Heart left ventricle (tissue), 16 donors: ENCODE data around the gene DNAH12. TPM values are rescaled to one million over a fixed set of nuclear protein-coding genes. Genes with fewer than 3 reads are reported as not detected.

Experiments used
- ATAC-seq, 4 donors: fragments of 200-7000 bp; cut with Tn5 transposase; one replicate each; pipeline ENCODE4 v1.9.1; 2020 to 2022; ENCODE audit warnings: moderate library complexity in 4 of 4, mild to moderate bottlenecking in 3 of 4, moderate number of reproducible peaks in 1 of 4
- DNase-seq, 5 donors: peaks; one replicate each; pipeline ENCODE4 v3.0.0-alpha.2; 2020
- H3K27ac ChIP-seq, 12 donors: fragments of 200-600 bp; sonication (generic) in 4 of 12; one replicate each; pipeline versions ENCODE4 v1.5.0 to v1.8.0; 2016 to 2022; ENCODE audit warnings: mild to moderate bottlenecking in 2 of 12
- H3K27me3 ChIP-seq, 9 donors: fragments of 200-600 bp; sonication (generic) in 2 of 9; one replicate each; pipeline versions ENCODE4 v1.5.1 to v1.8.0; 2016 to 2022; ENCODE audit warnings: mild to moderate bottlenecking in 3 of 9
- H3K36me3 ChIP-seq, 9 donors: fragments of 200-600 bp; sonication (generic) in 2 of 9; one replicate each; pipeline versions ENCODE4 v1.5.0 to v1.8.0; 2018 to 2022; ENCODE audit warnings: mild to moderate bottlenecking in 2 of 9
- H3K4me1 ChIP-seq, 12 donors: fragments of 200-600 bp; sonication (generic) in 4 of 12; one replicate each; pipeline versions ENCODE4 v1.5.0 to v1.8.0; 2016 to 2022; ENCODE audit warnings: mild to moderate bottlenecking in 3 of 12
- H3K4me3 ChIP-seq, 12 donors: fragments of 200-600 bp; sonication (generic) in 4 of 12; one replicate each; pipeline versions ENCODE4 v1.5.0 to v1.8.0; 2017 to 2022; ENCODE audit warnings: mild to moderate bottlenecking in 9 of 12, moderate library complexity in 4 of 12
- H3K9me3 ChIP-seq, 12 donors: fragments of 200-600 bp; sonication (generic) in 4 of 12; one replicate each; pipeline versions ENCODE4 v1.5.0 to v1.8.0; 2016 to 2022; ENCODE audit warnings: mild to moderate bottlenecking in 1 of 12
- POLR2A ChIP-seq, 2 donors: fragments of 450-650 bp; IDR thresholded peaks; one replicate each; pipeline ENCODE4 v1.6.1; 2017; ENCODE audit warnings: antibody characterized with exemption in 2 of 2, mild to moderate bottlenecking in 2 of 2, moderate library complexity in 2 of 2
- WGBS, 4 donors: extraction: QIAGEN DNeasy Blood & Tissue Kit in 2 of 4; methylation state at CpG; one replicate each; pipeline versions ENCODE4 v1.1.5 to v1.1.7; 2013 to 2018; 5-methylcytosine and 5-hydroxymethylcytosine counted together
- intact Hi-C, 10 donors: fragments of 100-400 bp; cut with DNase I; formaldehyde crosslinking; loops; one replicate each; pipeline versions ENCODE4 v1.11.1 to v1.14.2; 2022
- polyA plus RNA-seq, 2 donors: library from polyadenylated mRNA; stranded (reverse); fragments of 200-250 nt; gene quantifications; one replicate each; pipeline ENCODE4 v1.2.3, GENCODE V29; 2013
- total RNA-seq, 9 donors: library from RNA; depleted of rRNA in 2 of 9; stranded (reverse); fragments of >200 nt in 2 of 9; fragmentation: NEBNext Ultra II Directional in 3 of 9; extraction: Animal tissue kit (Norgen Biotek cat#: 25700) in 3 of 9; gene quantifications; one replicate each; pipeline versions ENCODE4 v1.1.0 to v1.2.4, GENCODE V29; 2016 to 2023
- TF ChIP-seq, protein P1 (sequence below), 12 donors: fragments of 200-600 bp; sonication (generic) in 4 of 12; IDR thresholded peaks; one replicate each; pipeline versions ENCODE4 v1.5.0 to v1.8.0; 2018 to 2022; ENCODE audit warnings: antibody characterized with exemption in 12 of 12, mild to moderate bottlenecking in 5 of 12
- donor health status: ischemic (EF 13 %, LVEDD 7.1; RV severe dilation, severe dysfunction).
- donor health status: healthy with polysubstance abuse.
- donor health status: DM: no; HTN: yes; CAD: no.
- donor health status: DM: no; HTN: no; CAD: no.
- donor health status: ischemic (EF 25% LVEDD 6.9; RV normal size, moderate dysfunction).
- donor health status: ischemic (EF 25% LVEDD 5.7; RV mildly dilated, moderate dysfunction).
- donor health status: healthy.
- donor health status: DM: yes; HTN: yes; CAD: no.
- donor health status: ischemic (EF 35%, LVEDD 5.7; RV mildly dilated, moderate dysfunction).
- donor health status: nonischemic (EF 11% LVEDD 7.7; RV severe dilation, severe dysfunction).
- donor health status: DM: yes; HTN: yes; CAD: no.
- donor health status: PGD.
- donor health status: ischemic (EF 29% LVEDD 5.4; RV normal size, mild dysfunction).
- donor health status: nonischemic (EF 23%, LVEDD 6.1; RV moderate dilation, normal function).

The DNAH12 gene
- total and polyA plus RNA-seq, 11 donors, result 0.04 to 0.42 (median 0.26) TPM; not detected in 7

GRCh38 chr3:57586778-57587177, 42.6 kb upstream of the DNAH12 start:
- Histone ChIP-seq H3K27me3 (no peaks in the 10 kb centered on the region), H3K4me1 (peaks cover 0 to 55% (median 21%) of the 10 kb centered on the region in 12 donors), H3K27ac (no peak overlapping the region), H3K9me3 (no peaks in the 10 kb centered on the region), H3K4me3 (no peak overlapping the region), H3K36me3 (peaks cover 0 to 48% (median 28%) of the 10 kb centered on the region in 9 donors)
- 76 to 78% (median 77%) methylated on average over 6 of the region's 6 CpGs for WGBS, 4 donors
- TF ChIP-seq, protein P1, sequence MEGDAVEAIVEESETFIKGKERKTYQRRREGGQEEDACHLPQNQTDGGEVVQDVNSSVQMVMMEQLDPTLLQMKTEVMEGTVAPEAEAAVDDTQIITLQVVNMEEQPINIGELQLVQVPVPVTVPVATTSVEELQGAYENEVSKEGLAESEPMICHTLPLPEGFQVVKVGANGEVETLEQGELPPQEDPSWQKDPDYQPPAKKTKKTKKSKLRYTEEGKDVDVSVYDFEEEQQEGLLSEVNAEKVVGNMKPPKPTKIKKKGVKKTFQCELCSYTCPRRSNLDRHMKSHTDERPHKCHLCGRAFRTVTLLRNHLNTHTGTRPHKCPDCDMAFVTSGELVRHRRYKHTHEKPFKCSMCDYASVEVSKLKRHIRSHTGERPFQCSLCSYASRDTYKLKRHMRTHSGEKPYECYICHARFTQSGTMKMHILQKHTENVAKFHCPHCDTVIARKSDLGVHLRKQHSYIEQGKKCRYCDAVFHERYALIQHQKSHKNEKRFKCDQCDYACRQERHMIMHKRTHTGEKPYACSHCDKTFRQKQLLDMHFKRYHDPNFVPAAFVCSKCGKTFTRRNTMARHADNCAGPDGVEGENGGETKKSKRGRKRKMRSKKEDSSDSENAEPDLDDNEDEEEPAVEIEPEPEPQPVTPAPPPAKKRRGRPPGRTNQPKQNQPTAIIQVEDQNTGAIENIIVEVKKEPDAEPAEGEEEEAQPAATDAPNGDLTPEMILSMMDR (IDR thresholded peaks at IDR 0.05), result no peak
- no peak for TF ChIP-seq POLR2A (IDR thresholded peaks at IDR 0.05)
- intact Hi-C loops, result no loop called here
- no peak for DNase-seq
- no peak for ATAC-seq

DNA sequence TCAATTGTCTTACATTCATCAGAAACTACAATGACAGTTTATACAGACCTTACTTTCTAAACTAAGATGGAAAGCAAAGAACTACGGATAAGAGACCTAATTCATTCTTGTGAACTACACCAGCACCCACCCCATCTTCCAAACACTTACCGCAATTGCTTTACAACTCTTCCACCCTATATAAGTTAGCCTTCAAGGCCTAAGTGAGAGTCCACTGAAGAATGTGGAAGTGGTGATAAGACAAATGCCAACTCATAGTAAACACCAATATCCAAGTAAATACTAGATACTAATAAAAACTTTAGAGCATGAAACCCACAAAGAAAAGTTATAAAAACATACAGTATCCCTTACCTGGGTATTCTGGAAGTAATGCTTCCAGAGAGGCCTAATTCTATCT, 39.4 kb upstream of the DNAH12 start:
- Histone ChIP-seq H3K27me3 (no peaks in the 10 kb centered on the region), H3K9me3 (no peaks in the 10 kb centered on the region), H3K36me3 (peaks cover 0 to 68% (median 49%) of the 10 kb centered on the region in 9 donors), H3K4me1 (peaks cover 0 to 54% (median 23%) of the 10 kb centered on the region in 12 donors), H3K4me3 (no peak overlapping the region), H3K27ac (no peak overlapping the region)
- no peak for DNase-seq
- ATAC-seq, result no peak
- WGBS, 4 donors, result 84 to 92% (median 91%) methylated on average over 2 of the region's 2 CpGs
- intact Hi-C loops, result no loop called here
- TF ChIP-seq POLR2A (IDR thresholded peaks at IDR 0.05), result no peak
- TF ChIP-seq, protein P1 (IDR thresholded peaks at IDR 0.05), result no peak

DNA sequence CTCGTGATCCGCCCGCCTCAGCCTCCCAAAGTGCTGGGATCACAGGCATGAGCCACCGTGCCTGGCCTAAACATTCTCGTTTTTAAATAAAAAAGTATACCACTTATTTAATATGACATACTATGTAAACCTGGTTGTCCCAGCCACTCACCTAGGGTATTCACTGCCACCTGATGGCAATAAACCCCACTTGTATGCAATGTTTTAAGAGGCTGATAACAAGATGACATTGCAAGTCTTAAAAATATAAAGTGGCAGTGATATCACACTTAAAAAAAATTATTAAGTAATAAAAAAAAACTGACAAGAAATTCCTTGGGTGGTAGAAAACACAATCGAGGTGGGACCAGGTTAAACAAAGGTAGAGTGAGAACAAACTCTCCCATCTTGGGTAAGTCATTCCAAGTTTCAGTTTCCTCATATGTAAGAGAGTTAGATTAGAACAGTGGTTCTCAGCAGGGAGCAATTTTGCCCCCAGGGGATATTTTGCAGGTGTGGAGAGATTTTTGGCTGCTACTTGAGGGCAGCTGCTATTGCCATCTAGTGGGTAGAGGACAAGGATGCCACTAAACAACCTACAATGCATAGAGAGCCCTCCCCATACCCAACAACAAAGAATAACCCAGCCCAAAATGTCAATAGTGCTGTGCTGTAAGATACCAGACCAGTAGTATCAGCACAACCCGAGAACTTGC, 38.5 kb upstream of the DNAH12 start:
- DNase-seq (no peak), ATAC-seq (peak in 1 of 4 donors; percentile 33)
- Histone ChIP-seq H3K4me3 (no peak overlapping the region), H3K36me3 (peaks cover 0 to 77% (median 58%) of the 10 kb centered on the region in 9 donors), H3K9me3 (no peaks in the 10 kb centered on the region), H3K4me1 (peaks cover 0 to 46% (median 23%) of the 10 kb centered on the region in 12 donors), H3K27me3 (no peaks in the 10 kb centered on the region), H3K27ac (no peak overlapping the region)
- intact Hi-C loops, result no loop called here
- no peak for TF ChIP-seq POLR2A (IDR thresholded peaks at IDR 0.05)
- TF ChIP-seq, protein P1 (IDR thresholded peaks at IDR 0.05), result peak in 2 of 12 donors; percentile 12 to 31
- WGBS, 4 donors, result 92 to 97% (median 94%) methylated on average over 7 of the region's 7 CpGs

GRCh38 chr3:57577801-57578200, 33.7 kb upstream of the DNAH12 start:
- DNase-seq (no peak), ATAC-seq (no peak)
- intact Hi-C loops, result no loop called here
- no peaks in the 10 kb centered on the region for H3K27me3 ChIP-seq
- no peaks in the 10 kb centered on the region for H3K9me3 ChIP-seq
- no peak overlapping the region for H3K27ac ChIP-seq
- H3K4me3 ChIP-seq, result no peak overlapping the region
- TF ChIP-seq, protein P1 (IDR thresholded peaks at IDR 0.05), result no peak
- TF ChIP-seq POLR2A (IDR thresholded peaks at IDR 0.05), result no peak
- peaks cover 0 to 34% (median 11%) of the 10 kb centered on the region in 12 donors for H3K4me1 ChIP-seq
- 91 to 96% (median 95%) methylated on average over 9 of the region's 9 CpGs for WGBS, 4 donors
- peaks cover 0 to 100% (median 94%) of the 10 kb centered on the region in 9 donors for H3K36me3 ChIP-seq
